Activated CD8-positive, alpha-beta memory T cell treated with anti-CD3 and anti-CD28 coated beads for 48 hours (primary cell): ENCODE measurements around the gene THSD7A.

Experiments
- DNase-seq, 3 experiments: peaks; one replicate each; pipeline ENCODE4 v3.0.0-alpha.2; 2020; ENCODE audit warnings: low read depth in 2 of 3, low spot score in 2 of 3

Gene THSD7A

GRCh38 chr7:11343136-11343535, 488.9 kb downstream of the THSD7A start:
- no peak for DNase-seq

DNA sequence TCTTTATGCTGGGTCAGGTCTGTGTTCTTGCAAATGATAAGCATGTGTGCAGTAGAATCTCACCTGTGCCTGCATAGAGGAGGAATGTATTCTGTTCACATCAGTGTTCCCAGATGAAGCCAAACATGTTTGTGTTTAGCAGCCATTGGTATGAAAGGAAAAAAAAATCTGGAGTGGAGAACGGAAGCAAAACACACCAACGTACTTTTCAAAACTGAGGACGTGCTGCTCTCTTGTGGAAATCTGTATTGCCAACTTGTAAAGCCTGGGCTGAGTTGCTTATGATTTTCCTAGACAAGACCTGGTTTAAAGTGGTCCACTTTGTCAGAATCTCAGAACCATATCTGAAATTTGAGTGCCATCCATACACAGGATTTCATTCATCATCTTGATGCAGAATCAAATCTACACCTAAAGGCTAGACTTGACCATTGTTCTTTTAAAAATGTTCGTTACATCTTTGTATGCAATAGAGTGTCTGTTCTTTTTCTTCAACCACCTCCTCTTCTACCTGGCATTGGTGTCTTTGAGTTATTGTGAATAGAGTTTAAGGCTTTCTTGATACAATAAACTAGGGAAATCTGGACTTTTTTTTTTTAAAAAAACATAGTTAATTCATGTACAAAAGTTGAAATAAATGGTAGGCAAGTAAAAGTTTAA, 490.6 kb downstream of the THSD7A start:
- DNase-seq: no peak

DNA sequence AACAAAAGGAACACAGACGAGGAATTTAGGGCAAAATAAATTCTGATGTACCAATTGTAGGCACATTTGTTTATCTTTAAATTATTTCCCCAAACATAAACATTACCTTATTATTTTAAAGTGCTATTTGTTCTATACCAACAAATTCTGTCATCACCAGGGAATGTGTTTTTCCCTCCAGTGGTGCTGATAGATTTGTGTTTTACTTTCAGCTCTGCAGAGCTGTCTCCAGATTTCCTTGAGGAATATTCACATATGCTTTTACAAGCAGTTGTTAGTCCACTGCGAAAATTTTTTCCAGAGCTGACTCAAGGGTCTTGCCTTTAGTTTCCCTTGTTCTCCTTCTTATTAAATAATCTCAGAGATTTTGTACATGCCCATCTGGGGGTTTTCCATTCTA, 495.6 kb downstream of the THSD7A start:
- no peak for DNase-seq

GRCh38 chr7:11335947-11336346, 496.1 kb downstream of the THSD7A start:
- no peak for DNase-seq

DNA sequence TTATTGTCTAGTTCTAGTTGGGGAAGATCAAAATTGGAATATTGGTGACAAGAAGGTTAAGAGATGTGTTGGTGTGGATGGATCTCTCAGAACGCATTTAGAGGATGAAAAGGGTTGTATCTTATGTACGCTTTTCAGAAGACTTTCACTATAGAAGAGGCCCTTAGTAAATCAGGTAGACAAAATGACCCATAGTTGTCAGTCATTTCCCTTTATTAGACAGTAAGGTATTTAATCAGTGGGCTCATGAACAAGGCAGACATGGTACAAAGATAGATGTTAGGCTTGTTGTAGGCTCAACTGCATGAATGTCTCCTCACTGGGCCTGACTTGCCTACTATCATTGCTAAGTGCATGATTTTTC, 499.2 kb downstream of the THSD7A start:
- DNase-seq: no peak

DNA sequence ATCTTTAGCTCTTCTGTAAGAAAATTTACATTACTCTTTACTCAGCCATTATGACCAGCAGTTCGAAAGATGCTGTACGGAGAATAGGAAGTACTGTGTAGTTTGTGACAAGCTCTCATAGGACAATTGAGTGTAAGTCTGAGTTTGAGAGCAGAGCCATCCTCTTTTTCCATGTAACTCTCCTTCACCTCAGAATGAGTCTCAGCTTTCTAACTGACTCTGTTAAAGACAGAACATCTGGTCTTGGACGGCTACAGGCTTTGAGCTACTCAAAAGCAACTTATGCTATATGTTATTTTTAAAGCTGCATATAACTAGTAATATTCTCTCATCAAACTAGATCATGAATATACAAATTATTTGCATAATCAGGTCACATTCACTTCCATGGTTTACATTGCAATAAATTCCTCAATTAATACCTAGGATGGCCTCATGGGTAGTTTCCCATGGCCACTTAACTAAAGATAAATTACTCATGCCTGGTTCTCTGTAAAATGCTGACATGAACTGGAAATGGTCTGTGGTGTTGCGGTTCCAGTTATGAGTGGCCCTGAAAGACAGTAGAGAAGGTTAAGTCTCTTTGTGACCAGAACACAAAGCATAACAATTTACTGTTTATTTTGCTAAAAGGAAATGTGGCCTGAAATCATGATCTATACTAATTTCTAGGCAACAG, 499.7 kb downstream of the THSD7A start:
- DNase-seq: no peak

- DNase-seq: no peak
These were observed 500.6 kb downstream of the THSD7A start for GRCh38 chr7:11331128-11332102.

DNA sequence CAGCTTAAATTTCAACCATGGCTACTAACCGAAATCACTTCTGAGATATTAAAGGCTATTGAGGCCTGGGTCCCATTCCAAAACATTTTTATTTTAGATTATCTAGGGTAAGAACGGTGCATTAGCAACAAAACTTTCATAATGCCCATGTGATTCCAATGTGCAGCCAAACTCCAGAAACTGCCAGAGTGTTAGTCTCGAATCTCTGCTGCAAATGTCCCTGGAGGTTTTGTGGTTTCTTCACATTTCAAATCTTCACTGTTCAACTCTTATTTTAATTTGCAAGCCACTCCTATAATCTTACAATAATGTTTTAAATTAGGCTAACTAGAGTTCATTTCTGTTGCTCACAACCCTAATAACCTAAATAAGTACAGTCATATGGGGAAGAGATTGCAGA, 501.3 kb downstream of the THSD7A start:
- DNase-seq: no peak

- DNase-seq: no peak
These were observed 501.8 kb downstream of the THSD7A start for GRCh38 chr7:11330208-11330607.

DNA sequence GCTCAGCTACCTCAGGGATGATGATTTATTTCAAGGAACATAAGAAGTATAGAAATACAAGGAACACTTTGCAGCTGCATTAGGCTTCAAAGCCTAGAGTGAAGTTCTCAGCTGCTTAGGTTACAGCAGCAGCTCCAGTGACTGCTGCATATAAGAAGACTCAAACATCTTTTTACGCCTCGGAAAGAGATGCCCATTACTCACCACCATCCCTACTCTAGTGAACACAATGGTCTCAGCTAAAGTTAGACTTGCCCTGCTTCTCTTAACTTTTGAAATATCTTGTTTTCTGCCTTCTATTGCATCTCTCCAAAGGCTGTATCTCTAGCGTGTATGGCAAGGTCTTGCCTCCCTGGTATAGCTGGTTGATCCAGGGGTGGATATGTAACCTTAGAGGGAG, 502.4 kb downstream of the THSD7A start:
- DNase-seq: no peak

- no peak for DNase-seq
These were observed 503.7 kb downstream of the THSD7A start for GRCh38 chr7:11328309-11328708.

DNA sequence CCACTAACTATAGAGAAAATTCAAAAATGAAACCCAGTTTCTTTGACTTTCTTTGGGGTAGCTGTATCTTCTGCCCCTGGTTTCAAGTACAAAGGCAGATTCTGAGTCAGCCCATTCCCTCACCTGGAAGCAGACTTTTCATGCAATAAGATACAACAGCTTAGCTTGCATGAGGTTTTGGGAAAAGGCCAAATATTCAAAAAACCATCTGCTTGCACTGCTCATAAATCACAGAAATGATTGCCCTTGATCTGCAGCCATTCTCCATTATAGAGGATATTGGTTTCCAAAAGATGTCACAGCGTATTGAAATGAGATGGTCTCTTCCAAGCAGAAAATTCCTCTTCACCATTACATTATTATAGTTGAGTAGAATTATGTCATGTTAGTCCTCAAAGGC, 504.4 kb downstream of the THSD7A start:
- DNase-seq: no peak
